ENCODE measurements around the gene PTPN9. TPM values are rescaled to one million over a fixed set of nuclear protein-coding genes. Genes with fewer than 3 reads are reported as not detected.
"Not testable (repeated sequence)": the region's sequence is repeated elsewhere in the genome, so short reads cannot be mapped to it uniquely, and the experiment has no call there.

The PTPN9 gene
- total RNA-seq, 2 donors from 2014 or later, result 31.1 to 32.3 TPM

DNA sequence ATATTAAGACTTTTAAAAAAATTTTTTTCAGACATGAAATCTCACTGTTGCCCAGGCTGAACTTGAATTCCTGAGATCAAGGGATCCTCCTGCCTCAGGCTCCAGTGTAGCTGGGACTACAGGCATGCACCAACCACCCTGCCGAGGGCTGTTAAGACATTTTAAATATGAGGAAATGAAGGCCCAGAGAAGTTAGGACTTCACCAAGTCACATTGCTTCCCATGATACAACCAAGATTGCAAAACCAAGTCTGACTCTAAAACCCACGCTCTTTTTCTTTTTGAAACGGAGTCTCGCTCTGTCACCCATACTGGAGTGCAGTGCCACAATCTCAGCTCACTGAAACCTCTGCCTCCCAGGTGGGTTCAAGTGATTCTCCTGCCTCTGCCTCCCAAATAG is 28.0 kb downstream of the PTPN9 start:
- intact Hi-C loops (cut with DNase I), result no loop called here
- no peak overlapping the region for H3K9ac ChIP-seq (ENCODE audit: low read depth in 2 of 2, low read length in 2 of 2)
- TF ChIP-seq CTCF (IDR thresholded peaks at IDR 0.05), result no peak
- H3K9me3 ChIP-seq, result no peaks in the 10 kb centered on the region
- no peak for DNase-seq
- no peaks in the 10 kb centered on the region for H3K36me3 ChIP-seq
- no peaks in the 10 kb centered on the region for H3K4me1 ChIP-seq
- no peak overlapping the region for H3K27ac ChIP-seq
- H3K27me3 ChIP-seq, result no peaks in the 10 kb centered on the region
- no peak overlapping the region for H3K4me3 ChIP-seq

- no peaks in the 10 kb centered on the region for H3K27me3 ChIP-seq
- no peak overlapping the region for H3K4me3 ChIP-seq
- no peak overlapping the region for H3K27ac ChIP-seq
- DNase-seq, result no peak
- peaks cover 5% of the 10 kb centered on the region for H3K4me1 ChIP-seq
- intact Hi-C loops (cut with DNase I), result no loop called here
- TF ChIP-seq CTCF (IDR thresholded peaks at IDR 0.05), result no peak
- no peaks in the 10 kb centered on the region for H3K9me3 ChIP-seq
- H3K36me3 ChIP-seq, result no peaks in the 10 kb centered on the region
- no peak overlapping the region for H3K9ac ChIP-seq (ENCODE audit: low read depth in 2 of 2, low read length in 2 of 2)
Observed at GRCh38 chr15:75545064-75545463, 34.1 kb downstream of the PTPN9 start.

GRCh38 chr15:75544359-75544758 is 34.8 kb downstream of the PTPN9 start:
- Histone ChIP-seq H3K27me3 (no peaks in the 10 kb centered on the region), H3K9me3 (no peaks in the 10 kb centered on the region), H3K4me3 (no peak overlapping the region), H3K36me3 (no peaks in the 10 kb centered on the region), H3K9ac (ENCODE audit: low read depth in 2 of 2, low read length in 2 of 2) (no peak overlapping the region), H3K4me1 (peaks cover 5% of the 10 kb centered on the region), H3K27ac (peak overlapping the region; percentile 35)
- TF ChIP-seq CTCF (IDR thresholded peaks at IDR 0.05), result no peak
- intact Hi-C loops (cut with DNase I), result no loop called here
- no peak for DNase-seq

- H3K9ac ChIP-seq (ENCODE audit: low read depth in 2 of 2, low read length in 2 of 2); H3K36me3 ChIP-seq; intact Hi-C loops (cut with DNase I); H3K27me3 ChIP-seq; H3K9me3 ChIP-seq; H3K4me1 ChIP-seq; H3K4me3 ChIP-seq: not testable (repeated sequence)
- peak overlapping the region; percentile 16 for H3K27ac ChIP-seq
- peak; percentile 62 for DNase-seq
Observed at GRCh38 chr15:75542949-75543545, 36.1 kb downstream of the PTPN9 start.

DNA sequence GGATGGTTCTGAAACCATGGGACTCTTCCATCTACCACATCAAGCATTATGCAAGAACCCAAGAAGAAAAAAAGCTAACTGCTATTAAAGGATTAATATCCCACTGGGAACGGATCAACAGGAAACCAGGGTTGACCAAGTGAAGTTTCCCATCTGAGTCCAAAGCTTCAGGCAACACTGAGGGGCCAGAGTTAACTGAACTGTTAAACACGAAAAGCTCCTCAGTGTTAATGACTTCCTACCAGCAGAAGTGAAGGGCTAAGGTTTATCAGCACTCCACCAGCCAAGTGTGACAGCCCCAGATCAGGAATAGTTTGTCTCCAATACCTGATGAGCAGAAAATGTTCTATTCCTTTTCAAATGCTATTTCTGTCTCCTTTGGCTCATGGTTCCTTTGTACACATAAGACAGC is 36.7 kb downstream of the PTPN9 start:
- no peaks in the 10 kb centered on the region for H3K36me3 ChIP-seq
- H3K4me3 ChIP-seq, result no peak overlapping the region
- H3K9me3 ChIP-seq, result no peaks in the 10 kb centered on the region
- intact Hi-C loops (cut with DNase I), result no loop called here
- H3K4me1 ChIP-seq, result peaks cover 5% of the 10 kb centered on the region
- DNase-seq, result no peak
- H3K27me3 ChIP-seq, result no peaks in the 10 kb centered on the region
- TF ChIP-seq CTCF (IDR thresholded peaks at IDR 0.05), result no peak
- H3K9ac ChIP-seq (ENCODE audit: low read depth in 2 of 2, low read length in 2 of 2), result no peak overlapping the region
- peak overlapping the region; percentile 16 for H3K27ac ChIP-seq

- Histone ChIP-seq H3K27me3 (no peaks in the 10 kb centered on the region), H3K27ac (no peak overlapping the region), H3K4me3 (no peak overlapping the region), H3K36me3 (no peaks in the 10 kb centered on the region), H3K9me3 (no peaks in the 10 kb centered on the region), H3K9ac (ENCODE audit: low read depth in 2 of 2, low read length in 2 of 2) (no peak overlapping the region), H3K4me1 (peaks cover 5% of the 10 kb centered on the region)
- TF ChIP-seq CTCF (IDR thresholded peaks at IDR 0.05), result no peak
- no peak for DNase-seq
- intact Hi-C loops (cut with DNase I), result no loop called here
Observed at GRCh38 chr15:75538376-75538775, 40.7 kb downstream of the PTPN9 start.

All from colonic mucosa (tissue), 4 donors.